ENCODE measurements around the gene MNS1.
"Not testable (repeated sequence)": the region's sequence is repeated elsewhere in the genome, so short reads cannot be mapped to it uniquely, and the experiment has no call there.

The MNS1 gene

GRCh38 chr15:56464893-56465520 is at the start of gene MNS1:
Gene MNS1 (minus strand): TSS chr15:56465137. CDS start chr15:56464972, 165 bp downstream.
- DNase-seq: peak; percentile 65

GRCh38 chr15:56496635-56497034 is 31.7 kb upstream of the MNS1 start:
- DNase-seq: peak; percentile 50

GRCh38 chr15:56495533-56495932 is 30.6 kb upstream of the MNS1 start:
- no peak for DNase-seq

GRCh38 chr15:56495053-56495452 is 30.1 kb upstream of the MNS1 start:
- no peak for DNase-seq

DNA sequence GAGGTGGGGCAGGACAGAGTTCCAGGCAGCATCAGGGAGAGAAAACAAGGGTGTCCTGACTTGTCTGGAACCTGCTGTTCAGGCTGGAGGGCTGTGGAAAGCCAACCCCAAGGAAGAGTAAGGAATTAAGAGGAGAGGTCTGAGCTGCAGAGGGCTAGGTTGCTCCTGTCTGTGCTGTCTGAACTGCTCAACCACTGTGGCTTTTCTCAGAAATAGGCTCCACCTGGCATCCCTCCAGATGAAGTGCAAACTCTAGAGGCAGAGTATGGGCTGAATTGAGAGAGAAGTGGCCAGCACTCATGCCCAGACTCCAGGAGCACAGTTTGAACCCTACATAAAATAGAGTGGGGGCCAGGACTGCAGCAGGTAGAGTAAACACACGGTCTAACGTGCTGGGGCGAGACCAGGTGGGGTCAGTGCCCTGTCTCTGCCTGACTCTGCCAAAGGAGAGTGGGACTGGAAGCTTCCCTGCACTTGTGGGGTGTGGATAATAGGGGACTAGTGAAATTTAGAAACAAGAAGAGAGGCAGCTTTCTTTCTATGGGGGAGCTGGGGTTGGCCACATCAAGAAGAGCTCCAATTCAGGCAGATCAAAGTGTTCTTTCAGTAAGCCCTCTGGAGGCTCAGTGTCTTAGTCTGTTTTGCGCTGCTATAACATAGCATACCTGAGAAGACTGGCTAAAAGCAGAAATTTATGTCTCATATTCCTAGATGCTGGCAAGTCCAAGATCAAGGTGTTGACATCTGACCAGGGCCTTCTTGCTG is 28.0 kb upstream of the MNS1 start:
- no peak for DNase-seq

DNA sequence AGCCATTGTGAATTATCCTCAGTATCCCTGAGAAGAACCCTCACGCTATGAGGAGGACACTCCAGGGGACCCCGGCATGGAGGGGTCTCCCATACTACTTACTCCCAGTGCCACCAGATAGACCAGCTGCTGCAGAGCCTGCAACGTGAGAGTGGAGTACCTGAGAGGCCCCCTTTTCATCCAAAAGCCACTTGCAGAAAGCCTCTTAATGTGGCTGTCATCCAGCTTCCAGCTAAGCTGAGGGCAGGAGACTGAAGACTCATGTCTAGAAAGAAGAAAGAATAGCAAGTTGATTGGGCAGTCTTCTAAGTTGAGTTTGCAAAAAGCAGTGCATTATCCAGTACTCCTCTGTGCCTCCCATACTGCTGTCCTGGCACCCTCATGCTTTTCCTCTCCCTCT is 27.3 kb upstream of the MNS1 start:
- DNase-seq: no peak

GRCh38 chr15:56491110-56491722 is 26.3 kb upstream of the MNS1 start:
- DNase-seq: peak; percentile 48

- DNase-seq: no peak
Observed at GRCh38 chr15:56490461-56490860, 25.5 kb upstream of the MNS1 start.

- DNase-seq: not testable (repeated sequence)
Observed at GRCh38 chr15:56486206-56486605, 21.3 kb upstream of the MNS1 start.

DNA sequence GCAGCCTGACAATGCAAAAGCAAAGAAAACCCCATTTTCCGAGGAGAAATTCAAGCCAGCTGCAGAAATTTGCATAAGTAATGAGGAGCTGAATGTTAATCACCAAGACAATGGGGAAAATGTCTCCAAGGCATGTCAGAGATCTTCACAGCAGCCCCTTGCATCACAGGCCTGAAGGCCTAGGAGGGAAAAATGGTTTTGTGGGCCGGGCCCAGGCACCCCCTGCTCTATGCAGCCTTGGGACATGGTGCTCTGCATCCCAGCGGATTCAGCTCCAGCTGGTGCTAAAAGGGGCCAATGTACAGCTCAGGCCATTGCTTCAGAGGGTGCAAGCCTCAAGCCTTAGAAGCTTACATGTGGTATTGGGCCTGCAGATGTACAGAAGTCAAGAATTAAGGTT is 20.5 kb upstream of the MNS1 start:
- not testable (repeated sequence) for DNase-seq

DNA sequence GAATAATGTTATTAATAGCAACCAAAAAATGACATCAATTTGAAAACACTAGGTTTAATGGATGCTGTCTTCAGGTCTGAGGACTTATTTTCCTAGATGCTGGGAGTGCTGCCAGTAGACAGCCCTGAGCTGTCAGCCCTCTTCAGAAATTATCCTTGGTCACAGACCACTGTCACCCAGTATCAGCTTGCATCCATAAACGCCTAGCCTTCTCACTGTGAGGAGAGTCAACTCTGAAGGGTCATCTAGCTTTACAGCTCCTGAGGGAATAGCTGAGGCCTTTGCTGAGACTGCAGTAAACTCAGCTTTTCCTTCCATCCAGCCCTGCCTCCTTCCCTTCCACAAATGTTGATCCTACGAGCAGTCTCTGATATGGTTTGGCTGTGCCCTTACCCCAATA is 19.4 kb upstream of the MNS1 start:
- no peak for DNase-seq

DNA sequence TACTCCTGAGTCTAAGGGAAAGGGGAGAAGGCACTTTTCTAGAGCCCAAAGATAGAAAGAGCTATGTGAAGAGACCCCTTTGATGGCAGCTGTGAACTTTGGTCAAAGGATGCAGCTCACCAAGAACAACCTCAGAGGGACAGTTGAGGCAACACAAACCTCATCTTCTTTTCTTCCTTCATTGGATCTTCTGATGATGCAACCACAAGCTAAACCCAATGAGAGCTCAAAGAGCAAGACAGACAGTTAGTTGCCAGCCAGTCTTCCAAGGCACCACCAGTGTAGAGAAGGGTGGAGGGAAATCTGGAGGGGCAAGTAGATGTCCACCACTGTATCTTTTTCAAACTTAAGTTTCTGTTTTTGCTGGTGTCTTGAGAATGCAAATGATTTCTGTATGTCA is 10.4 kb upstream of the MNS1 start:
- no peak for DNase-seq

DNA sequence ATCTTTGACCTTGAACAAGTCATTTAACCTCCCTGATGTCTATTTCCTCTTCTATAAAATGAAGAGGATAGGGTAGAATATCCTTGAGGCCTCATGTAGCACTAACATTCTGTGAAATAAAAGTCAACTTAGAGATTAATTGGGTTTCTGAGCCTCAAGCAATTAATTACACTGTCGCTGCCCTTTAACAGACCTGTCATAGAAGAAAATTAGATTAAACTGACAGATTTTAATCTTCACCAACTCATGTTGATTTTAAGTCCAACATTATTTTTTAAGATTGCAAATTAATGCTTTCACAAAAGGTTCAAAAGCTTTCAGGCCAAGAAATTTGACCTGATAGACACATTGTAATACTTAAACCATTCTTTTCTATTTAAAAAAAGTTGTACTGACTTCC is 8.1 kb upstream of the MNS1 start:
- no peak for DNase-seq

- no peak for DNase-seq
Observed at GRCh38 chr15:56472278-56472677, 7.3 kb upstream of the MNS1 start.

DNA sequence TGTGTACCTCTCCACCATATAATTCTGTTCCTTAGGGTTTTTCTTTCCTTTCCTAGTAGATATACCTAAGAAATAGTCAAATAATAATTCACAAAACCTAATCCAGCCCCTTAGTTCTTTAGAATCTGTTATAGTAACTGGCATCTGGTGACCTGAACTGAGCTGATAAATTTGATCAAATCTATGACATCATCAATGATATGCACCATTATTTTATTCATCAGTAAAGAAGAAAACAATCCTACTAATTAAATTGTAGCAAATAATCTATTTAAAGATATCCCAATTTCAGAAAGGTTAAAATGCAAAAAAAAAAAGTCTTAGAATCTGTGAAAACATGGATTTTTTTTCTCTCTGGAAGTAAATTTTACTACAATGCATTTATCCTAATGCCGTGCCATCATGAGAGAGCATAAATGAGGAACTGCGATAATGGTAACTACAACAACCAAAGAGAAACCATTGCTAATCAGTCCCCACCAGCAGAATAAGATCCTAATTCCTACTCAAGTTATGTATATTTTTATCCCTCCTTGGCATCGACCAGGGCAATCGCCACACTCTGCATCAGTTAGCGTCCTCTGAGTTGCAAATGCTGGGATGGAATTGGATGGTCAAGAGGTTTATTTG is 6.6 kb upstream of the MNS1 start:
- no peak for DNase-seq

GRCh38 chr15:56469483-56469882 is 4.5 kb upstream of the MNS1 start:
- no peak for DNase-seq

DNA sequence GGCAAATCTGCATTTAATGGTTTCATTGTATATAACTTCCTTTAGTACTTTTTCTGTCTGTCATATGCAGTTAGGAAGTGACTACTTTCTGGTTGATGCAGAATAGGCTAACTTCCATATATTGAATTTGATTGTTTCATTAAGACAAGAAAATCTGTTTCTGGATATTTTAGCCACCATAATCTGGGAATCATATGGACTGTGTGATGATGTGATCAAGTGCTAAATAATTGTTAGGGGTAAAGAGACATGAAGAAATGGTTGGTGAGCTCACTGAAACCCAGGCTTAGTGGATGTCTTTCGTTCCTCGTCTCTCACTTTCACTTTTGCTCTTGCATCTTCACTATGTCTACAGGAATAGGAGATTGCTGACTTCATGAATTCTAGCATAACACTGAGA is 3.5 kb upstream of the MNS1 start:
- peak; percentile 2 for DNase-seq

- DNase-seq: no peak
Observed at GRCh38 chr15:56467616-56468015, 2.7 kb upstream of the MNS1 start.

- DNase-seq: no peak
Observed at GRCh38 chr15:56460947-56461346, 4.0 kb downstream of the MNS1 start.

GRCh38 chr15:56460071-56460470 is 4.9 kb downstream of the MNS1 start:
- DNase-seq: no peak

- DNase-seq: no peak
Observed at GRCh38 chr15:56459096-56459495, 5.8 kb downstream of the MNS1 start.

- DNase-seq: no peak
Observed at GRCh38 chr15:56456229-56456628, 8.7 kb downstream of the MNS1 start.

GRCh38 chr15:56454836-56455235 is 10.1 kb downstream of the MNS1 start:
- no peak for DNase-seq

GRCh38 chr15:56445746-56446145 is 19.2 kb downstream of the MNS1 start:
- no peak for DNase-seq

All from CD4-positive, alpha-beta T cell treated with Interleukin-10 for 1 hour (primary cell).